SIG-M5 (cell line): ENCODE results near the gene CLEC16A.

Experiments used
- DNase-seq: peaks from one replicate; lab custom pipeline; 2025; lab: John Stamatoyannopoulos, UW

The CLEC16A gene

DNA sequence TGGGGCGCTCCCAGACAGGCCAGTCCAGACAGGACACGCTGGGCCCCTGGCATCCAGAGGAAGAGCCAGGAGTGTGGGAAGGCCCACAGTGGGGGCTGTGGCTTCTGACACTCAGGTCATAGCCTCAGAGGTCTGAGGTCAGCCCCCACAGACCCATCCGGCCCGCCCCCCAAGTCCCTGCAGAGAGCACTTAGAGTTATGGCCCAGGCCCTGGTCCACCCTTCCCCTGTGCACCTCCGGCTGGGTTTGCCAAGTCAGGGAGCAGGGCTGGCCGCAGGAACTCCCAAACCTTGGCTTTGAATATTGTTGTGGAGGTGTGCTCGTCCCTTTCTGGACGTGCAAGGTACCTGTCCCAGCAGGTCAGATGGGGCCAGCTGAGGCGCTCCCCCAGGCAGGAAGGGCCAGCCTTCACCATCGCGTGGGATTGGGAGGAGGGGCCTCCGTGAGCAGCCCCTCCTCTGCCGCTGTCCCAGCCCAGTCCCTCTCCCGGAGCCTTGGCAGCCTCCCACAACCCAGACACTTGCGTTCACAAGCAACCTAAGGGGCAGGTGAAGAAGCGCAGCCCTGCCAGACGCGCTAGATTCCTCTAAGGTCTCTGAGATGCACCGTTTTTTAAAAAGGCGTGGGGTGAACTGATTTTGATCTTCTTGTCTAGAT, 237.0 kb downstream of the CLEC16A start:
- no peak for DNase-seq

DNA sequence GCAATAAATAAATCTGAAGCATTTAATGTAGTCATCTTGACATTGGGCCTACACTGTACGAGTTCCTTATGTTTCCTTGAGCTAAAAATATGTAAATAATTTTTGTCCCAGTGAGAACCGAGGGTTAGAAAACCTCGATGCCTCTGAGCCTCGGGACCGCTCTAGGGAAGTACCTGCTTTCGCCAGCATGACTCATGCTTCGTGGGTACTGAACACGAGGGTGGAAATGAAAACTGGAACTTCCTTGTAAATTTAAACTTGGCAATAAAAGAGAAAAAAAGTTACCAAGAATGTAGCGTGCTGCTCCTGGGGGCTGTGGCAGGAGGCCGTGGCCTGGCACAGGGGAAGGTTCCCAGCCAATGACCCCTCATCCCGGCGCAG, 237.5 kb downstream of the CLEC16A start:
- DNase-seq = no peak

- DNase-seq = no peak
Observed at GRCh38 chr16:11182411-11182810, 238.0 kb downstream of the CLEC16A start.

DNA sequence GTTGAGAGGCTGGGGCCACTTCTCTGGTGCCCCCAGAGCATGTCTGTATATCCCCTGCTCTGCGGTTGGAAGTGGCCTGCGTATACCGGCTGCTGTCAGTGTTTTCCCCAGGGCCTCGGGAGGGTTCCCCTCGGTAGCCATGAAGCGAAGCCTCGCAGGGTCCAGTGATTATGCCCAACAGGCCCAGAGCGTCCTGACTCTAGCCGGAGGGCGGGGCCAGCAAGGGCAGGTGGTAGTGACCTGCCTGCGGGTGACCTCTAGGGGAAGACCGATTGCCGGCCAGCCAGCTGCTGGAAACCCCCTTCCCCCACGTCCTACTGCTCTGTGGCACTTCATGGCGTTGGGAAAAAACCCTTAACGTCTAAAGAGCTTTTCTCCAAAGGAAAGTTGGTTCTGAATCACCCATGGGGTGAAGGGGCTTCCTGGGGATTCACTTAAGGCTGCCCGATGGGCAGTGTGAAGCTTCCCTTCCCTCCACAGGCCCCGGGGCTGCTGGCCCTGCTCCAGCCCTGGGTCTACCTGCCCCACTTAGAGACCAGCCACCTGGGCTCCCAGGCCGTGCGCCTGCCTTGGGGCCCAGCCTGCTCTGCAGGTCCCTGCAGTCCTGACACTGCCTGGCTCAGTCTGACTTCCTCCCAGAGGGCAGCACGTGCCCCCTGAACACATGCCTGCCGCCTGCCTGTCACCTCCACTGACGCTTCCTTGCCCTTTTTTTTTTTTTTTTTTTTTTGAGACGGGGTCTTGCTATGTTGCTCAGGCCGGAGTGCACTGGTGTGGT, 238.9 kb downstream of the CLEC16A start:
- no peak for DNase-seq

DNA sequence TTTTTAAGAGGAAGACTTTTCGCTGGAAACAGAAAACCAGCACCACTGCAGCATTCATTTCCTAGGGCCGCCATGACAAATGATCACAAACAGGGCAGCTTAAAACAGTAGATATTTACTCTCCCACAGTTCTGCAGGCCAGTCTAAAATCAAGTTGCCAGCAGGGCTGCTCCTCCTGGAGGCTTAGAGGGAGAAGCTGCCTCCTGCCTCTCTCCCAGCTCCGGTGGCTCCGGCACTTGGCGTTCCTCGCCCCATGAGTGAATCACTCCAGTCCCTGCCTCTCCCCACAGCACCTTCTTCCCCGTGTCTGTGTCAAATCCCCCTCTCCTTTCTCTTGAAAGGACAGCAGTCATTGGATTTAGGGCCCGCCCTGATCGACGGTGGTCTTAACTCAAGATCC, 239.6 kb downstream of the CLEC16A start:
- DNase-seq = no peak

DNA sequence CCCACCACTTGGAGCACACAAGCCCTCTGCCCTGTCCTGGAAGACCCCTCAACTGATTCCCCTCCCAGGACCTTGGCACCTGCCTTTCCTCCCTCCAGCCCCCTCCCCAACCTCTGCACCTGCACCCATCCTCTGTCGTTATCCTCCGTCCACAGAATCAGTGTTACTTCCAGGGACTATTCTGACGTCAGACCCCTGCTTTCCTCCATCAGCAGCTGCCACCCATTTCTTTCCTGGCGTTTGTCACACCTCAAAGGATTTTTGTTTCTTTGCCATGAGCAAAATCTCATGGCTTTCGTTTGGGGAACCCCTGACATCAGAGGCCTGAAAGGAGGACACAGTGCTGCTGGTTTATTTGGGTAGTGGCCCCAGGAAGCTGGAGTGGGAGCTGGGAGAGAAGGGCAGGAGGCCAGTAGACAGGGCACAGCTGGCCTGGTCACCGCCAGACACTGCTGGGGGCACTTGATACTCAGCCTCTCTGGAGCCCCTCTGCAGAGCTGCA, 243.2 kb downstream of the CLEC16A start:
- DNase-seq = no peak

DNA sequence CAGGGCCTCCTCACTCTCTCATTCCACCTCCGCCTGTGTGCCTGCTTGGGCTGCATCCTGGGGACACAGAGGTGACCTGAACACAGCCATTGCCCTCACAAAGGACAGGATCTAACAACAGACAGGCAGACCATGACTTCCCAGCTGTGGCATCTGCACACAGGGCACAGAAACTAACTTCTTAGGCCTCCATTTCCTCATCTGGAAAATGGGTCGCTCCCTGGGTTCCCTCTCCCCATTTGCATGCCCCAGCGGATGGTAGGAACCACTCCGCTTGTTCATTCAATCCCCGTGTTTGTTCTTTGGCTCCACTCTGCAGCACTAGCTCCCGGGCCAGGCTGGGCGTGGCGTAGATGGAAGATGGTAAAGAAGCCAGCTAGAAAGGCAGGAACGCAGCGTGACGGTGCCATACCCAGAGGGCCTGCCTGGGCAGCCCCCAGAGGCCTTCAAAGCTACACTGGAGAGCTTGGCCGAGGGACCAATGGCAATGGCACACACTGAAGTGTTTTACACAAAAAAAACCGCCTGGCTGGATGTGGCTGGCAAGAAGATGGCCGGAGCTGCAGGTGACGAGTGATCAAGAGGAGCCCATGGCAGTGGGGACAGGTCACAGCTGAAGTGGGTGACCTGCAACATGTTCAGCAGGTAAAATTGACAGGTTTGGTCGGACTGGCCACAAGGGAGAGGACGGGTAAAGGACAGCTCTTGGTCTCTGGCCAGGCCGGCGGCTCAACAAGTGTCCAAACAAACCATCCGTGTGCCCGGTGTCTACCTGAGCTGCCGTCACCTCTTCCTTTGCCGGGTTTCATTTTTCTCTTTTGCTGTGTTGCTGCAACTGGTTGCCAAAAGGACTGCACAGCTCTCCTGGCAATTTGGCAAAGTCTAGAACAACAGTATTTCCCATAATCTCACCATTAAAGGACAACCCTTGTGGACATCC, 244.7 kb downstream of the CLEC16A start:
- no peak for DNase-seq

- DNase-seq = no peak
Observed at GRCh38 chr16:11190588-11191560, 246.5 kb downstream of the CLEC16A start.

- DNase-seq = no peak
Observed at GRCh38 chr16:11191665-11192064, 247.3 kb downstream of the CLEC16A start.

GRCh38 chr16:11193494-11193893, 249.1 kb downstream of the CLEC16A start:
- DNase-seq = no peak

- DNase-seq = no peak
Observed at GRCh38 chr16:11194913-11195312, 250.5 kb downstream of the CLEC16A start.

- DNase-seq = no peak
Observed at GRCh38 chr16:11196286-11196828, 252.0 kb downstream of the CLEC16A start.

- no peak for DNase-seq
Observed at GRCh38 chr16:11198375-11198774, 254.0 kb downstream of the CLEC16A start.

DNA sequence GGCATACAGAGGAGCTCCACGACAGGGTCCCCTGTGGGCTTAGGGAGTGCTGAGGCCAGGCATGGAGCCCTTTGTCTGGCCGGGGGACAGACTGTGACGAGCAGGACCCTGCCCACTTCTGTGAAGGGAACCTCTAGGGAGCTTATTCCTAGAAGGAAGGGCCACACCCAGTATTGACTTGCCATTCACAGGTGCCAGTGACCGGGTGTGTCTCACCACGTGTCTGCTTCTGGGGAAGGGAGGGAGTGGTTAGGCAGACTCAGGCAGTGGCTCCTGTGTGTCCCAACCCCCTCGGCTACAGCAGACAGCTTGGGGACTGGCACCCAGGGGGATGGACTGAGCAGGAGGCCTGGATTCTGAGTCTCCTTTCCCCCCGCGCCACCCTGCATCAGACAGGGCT, 254.5 kb downstream of the CLEC16A start:
- no peak for DNase-seq

DNA sequence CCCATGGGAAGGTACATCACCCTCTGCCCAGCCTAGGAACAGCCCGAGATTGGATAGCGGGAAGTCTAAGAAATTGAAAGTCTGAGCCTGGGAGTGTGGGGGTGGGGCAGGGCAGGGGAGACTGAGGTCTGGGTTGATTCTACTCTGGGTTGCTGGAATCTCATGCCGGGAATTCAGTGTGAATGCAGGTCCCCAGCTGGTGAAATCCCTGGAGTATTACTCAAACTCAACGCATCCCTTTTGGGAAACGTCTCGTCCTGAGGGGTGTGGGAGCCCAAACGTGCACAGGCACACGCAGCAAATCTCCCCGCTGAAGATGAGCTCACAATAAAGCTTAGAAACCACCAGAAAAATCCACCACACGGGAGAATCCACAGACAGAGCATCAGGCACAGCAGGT, 256.2 kb downstream of the CLEC16A start:
- DNase-seq = no peak

GRCh38 chr16:11201498-11202259, 257.3 kb downstream of the CLEC16A start:
- no peak for DNase-seq

- DNase-seq = no peak
Observed at GRCh38 chr16:11202260-11203091, 258.1 kb downstream of the CLEC16A start.

- DNase-seq = no peak
Observed at GRCh38 chr16:11203111-11203623, 258.8 kb downstream of the CLEC16A start.

- DNase-seq = no peak
Observed at GRCh38 chr16:11204513-11205047, 260.2 kb downstream of the CLEC16A start.
